GM21360 (cell line): Measurements from ENCODE around the gene SLC4A4.

Experiments used
- ATAC-seq: cut with Tn5 transposase; IDR thresholded peaks from one replicate; pipeline ENCODE4 v1.9.1; 2021; ENCODE audit warnings: mild to moderate bottlenecking, moderate library complexity; ENCODE audit not compliant: unreplicated experiment

The SLC4A4 gene

GRCh38 chr4:71338846-71339593 is at the start of gene SLC4A4:
Gene SLC4A4, plus strand, starts transcription at chr4:71339020.
- ATAC-seq: peak; percentile 100

DNA sequence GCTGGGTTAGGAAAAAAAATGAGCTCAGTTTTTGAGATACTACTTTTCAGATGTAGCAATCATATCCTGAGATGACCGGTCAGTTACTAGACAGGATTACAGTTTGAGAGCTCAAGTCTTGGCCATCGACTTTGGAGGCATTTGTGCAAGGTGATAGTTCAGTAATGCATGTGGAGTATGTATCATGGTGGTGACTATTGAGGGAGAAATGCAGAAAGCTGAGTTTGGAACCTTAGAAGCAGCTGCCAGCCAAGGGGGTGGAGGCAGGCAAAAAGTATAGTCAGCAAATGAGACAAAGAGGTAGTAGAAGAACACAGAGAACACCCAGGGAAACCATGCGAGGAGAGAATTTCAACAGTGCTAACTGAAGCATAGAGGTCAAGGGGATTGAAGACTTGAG is 48.7 kb upstream of the SLC4A4 start:
- no peak for ATAC-seq

- no peak for ATAC-seq
Measured at GRCh38 chr4:71290476-71290875, 48.3 kb upstream of the SLC4A4 start.

- ATAC-seq: no peak
Measured at GRCh38 chr4:71292228-71292627, 46.6 kb upstream of the SLC4A4 start.

DNA sequence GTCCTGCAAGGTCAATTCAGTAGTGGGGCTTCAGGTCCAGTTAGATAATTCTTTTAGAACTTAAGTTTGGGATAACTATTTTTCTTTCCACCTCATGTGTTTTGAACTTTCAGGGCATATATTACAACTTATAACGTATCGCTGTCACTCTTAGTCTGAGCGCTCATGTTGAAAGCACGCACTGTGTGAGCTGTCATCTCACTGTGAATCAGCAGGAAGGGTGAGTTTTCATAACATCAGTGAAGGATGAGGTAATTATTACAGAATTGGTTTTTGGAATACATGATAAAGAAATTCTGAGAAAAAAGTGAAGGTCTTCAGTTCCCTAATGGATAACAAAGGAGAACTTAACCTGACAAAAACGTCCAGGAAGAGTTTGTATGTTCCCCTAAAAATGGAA is 45.1 kb upstream of the SLC4A4 start:
- ATAC-seq: no peak

DNA sequence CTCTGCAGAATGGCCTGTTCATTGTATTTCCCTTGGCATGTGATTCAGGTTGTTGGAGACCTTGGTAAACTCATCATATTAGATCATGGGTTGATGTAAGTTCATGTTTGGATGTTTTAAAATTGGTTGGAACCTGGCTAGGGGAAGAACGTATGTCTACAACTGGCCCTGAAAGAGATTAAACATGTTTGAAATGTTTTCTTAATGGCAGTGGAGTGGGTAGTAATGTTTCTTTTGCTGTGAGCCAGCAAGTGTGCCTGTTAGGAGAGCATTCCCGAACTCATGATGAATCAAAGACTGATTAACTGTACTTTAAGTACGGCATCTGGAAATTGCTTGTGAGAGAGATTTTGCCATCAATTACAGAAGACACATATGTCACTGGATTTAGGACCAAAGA is 44.5 kb upstream of the SLC4A4 start:
- ATAC-seq: no peak

DNA sequence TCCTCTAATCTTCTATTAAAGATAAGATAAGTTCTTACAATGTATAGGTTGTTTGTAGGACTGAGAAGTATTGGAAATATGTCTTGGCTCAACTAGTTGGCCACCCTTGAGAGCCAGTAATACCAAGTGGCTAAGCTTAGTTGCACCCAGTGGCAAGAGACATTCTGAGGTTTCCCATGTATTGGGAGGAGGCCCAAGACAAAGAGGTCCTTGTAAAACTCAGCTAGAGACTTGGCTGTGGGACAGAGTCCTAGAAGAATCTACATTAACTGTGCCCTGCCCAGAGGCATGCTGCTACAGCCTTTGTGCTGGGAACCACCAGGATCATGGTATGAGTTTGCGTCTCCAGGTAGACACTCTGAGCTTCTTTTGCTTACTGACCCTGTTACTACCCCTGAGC is 41.9 kb upstream of the SLC4A4 start:
- ATAC-seq: no peak

DNA sequence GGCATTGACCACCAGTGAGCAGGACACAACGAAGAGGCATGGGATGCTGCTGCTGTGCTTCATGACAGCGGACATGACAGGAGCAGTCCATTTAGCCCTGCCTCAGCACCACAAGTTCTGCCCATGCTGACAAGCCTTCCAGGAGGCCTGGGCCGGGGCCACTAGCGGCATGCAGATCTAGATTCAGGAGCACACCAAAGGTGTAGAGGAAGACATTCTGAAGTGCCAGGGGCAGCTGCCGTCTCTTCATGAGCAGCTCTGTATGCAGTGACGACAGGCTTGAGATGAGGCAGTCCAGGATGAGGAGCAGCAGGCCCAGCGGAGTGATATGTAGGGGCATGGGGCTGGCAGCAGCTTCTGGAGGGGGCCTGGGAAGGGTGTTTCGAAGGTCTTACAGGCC is 38.5 kb upstream of the SLC4A4 start:
- ATAC-seq: no peak

GRCh38 chr4:71300964-71301363 is 37.9 kb upstream of the SLC4A4 start:
- ATAC-seq: no peak

DNA sequence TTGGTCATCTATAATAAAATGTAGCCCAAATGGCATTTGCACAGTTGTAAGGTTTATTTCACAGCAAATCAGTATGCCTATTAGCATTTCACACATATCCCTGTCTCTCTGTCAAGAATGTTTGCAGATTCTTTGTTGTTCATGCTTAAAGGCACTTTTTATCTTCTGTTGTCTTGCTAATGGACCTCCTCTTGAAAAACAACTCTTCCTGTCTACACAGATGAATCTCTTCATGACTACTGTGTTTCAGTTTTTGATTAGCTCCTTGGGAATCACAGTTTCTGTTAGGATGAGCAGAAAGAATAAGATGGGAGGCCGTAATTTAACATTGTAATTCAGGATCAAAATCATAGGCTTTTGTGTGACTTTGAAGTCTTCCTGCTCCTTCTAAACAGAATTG is 35.5 kb upstream of the SLC4A4 start:
- no peak for ATAC-seq

DNA sequence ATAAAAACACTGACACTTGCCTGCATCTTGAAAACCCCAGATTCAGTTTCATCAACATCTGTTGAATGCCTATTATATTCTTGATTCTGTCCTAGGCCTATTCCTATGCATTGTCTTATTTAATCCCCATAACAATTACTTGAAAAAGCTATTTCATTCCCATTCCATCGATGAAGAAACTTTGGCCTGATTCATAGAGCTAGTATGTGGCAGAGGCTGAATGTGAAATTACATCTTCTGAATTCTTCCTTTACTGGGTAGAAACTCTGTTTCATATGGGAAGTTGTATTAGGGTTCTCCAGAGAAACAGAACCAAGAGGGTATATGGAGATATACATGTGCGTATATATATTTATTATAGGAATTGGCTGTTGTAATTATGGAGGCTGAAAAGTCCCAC is 35.0 kb upstream of the SLC4A4 start:
- no peak for ATAC-seq

GRCh38 chr4:71304289-71304850 is 34.5 kb upstream of the SLC4A4 start:
- no peak for ATAC-seq

GRCh38 chr4:71307729-71308128 is 31.1 kb upstream of the SLC4A4 start:
- no peak for ATAC-seq

DNA sequence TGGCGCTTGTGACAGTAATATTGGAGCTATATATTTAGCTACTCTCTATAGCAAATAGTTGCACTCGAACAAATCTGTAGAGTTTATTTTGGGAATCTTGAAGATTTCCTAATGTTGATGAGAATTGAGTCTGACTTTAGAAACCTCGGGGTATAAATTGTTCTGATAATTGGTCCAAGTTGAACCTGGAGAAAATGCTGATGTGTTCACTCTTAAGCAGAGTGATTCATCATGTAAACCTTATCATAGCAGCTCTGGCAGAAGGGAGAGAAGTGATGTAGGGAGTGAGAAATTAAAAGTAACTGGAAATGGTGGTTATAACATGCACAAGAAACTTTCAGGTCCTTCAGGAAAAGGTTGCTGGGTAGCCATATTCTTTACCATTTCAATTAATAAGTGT is 16.4 kb upstream of the SLC4A4 start:
- ATAC-seq: no peak

DNA sequence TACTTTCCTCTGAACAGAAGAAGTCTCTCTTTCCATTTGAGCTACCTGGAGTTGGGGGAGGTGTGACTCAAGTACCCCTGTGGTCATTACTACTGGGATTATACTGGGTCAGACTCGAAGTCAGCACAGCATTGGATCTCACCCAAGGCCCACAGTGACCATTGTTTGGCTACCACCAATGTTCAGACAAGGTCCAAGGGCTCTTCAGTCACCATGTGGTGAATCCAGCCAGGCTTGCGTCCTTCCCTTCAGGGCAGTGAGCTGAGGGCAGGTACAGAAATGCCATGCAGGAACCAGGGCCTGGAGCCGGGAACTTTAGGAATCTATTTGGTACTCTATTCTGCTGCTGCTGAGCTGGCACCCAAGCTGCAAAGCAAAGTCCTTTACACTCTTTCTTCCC is 5.5 kb upstream of the SLC4A4 start:
- no peak for ATAC-seq

DNA sequence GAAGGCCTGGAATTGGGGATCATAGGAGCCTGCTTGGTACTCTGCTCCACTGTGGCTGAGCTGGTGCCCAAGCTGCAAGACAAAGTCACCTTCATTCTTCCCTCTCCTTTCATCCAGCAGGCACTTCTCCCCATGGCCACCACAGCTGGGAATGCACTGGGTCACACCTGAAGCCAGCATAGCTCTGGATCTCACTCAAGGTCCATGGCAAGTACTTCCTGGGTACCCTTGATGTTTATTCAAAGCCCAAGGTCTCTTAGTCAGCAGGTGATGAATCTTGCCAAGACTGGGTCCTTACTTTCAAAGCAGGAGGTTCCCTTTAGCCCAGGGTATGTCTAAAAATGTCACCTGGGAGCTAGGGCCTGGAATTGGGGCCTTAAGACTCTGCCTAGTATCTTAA is 4.9 kb upstream of the SLC4A4 start:
- no peak for ATAC-seq

- ATAC-seq: no peak
Measured at GRCh38 chr4:71334465-71334882, 4.3 kb upstream of the SLC4A4 start.

DNA sequence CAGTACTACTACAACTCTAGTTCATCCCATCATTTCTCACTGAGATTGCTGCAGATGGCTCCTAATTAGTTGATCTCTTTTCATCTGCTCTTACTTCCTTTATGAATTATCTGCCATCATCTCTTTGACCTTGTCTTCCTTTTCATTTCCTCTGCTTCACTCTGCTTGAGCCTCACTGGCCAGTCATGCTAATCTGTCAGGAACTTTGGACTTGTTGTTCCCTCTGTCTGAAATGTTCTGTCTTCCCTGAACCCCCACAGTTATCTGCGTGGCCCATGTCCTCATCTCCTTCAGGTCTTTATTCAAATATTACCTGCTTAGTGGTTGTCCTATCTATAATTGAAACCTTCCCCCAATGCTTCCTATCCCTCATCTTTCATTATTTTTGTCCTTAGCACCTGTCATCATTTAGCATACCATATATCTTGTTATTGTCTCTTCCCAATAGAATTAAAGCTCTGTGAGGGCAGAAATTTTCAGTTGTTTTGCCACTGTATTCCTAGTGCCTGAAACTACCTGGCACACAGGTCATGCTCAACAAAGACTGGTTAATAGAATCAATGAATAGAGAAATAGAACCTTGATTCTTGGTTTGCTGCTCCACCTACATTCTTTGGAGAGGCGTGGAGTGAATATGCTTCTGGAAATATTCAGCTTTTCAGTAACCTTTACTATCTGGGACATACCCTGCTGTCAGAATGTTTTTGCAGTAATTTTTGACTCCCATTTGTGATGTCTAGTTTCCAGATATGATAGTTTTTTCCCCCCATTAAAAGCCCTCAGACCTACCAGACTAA is 5.0 kb downstream of the SLC4A4 start:
- no peak for ATAC-seq

GRCh38 chr4:71346710-71347109 is 7.9 kb downstream of the SLC4A4 start:
- ATAC-seq: no peak

GRCh38 chr4:71348586-71348985 is 9.8 kb downstream of the SLC4A4 start:
- ATAC-seq: no peak

GRCh38 chr4:71355045-71355444 is 16.2 kb downstream of the SLC4A4 start:
- no peak for ATAC-seq

DNA sequence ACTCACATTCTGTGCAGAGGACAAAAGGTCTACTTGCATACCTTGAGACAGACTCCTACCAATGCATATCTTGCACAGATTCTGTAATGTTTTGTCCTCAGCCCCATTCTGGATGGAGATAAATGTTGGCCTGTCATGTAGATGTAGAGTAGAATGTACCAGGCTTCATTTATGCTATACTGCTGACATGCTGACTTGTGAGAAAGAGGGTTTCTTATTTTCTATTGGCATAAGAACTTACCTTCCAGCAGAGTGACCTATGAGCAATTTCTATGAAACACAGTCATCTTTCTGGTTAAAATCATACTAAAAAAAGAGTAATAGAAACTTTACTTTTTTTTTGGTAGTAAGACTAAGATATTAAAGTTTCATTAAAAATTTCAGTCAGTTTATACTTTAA is 17.2 kb downstream of the SLC4A4 start:
- ATAC-seq: no peak
